ENCODE measurements around the gene PCBP3. TPM values are rescaled to one million over a fixed set of nuclear protein-coding genes. Genes with fewer than 3 reads are reported as not detected.
"Not testable (repeated sequence)": the region's sequence is repeated elsewhere in the genome, so short reads cannot be mapped to it uniquely, and the experiment has no call there.

PCBP3 gene
- total RNA-seq, 1 donor from 2014 or later = 5.0 TPM

- TF ChIP-seq, protein P1, sequence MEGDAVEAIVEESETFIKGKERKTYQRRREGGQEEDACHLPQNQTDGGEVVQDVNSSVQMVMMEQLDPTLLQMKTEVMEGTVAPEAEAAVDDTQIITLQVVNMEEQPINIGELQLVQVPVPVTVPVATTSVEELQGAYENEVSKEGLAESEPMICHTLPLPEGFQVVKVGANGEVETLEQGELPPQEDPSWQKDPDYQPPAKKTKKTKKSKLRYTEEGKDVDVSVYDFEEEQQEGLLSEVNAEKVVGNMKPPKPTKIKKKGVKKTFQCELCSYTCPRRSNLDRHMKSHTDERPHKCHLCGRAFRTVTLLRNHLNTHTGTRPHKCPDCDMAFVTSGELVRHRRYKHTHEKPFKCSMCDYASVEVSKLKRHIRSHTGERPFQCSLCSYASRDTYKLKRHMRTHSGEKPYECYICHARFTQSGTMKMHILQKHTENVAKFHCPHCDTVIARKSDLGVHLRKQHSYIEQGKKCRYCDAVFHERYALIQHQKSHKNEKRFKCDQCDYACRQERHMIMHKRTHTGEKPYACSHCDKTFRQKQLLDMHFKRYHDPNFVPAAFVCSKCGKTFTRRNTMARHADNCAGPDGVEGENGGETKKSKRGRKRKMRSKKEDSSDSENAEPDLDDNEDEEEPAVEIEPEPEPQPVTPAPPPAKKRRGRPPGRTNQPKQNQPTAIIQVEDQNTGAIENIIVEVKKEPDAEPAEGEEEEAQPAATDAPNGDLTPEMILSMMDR (IDR thresholded peaks at IDR 0.05; ENCODE audit: unreplicated experiment) = no peak
- Mint-ChIP-seq H3K9me3 (no peaks in the 10 kb centered on the region), H3K27ac (no peak overlapping the region), H3K27me3 (ENCODE audit: low read depth) (peaks cover 2% of the 10 kb centered on the region), H3K36me3 (no peaks in the 10 kb centered on the region), H3K4me3 (no peak overlapping the region), H3K4me1 (peaks cover 16% of the 10 kb centered on the region)
- no peak for DNase-seq (ENCODE audit: low spot score in 2 of 2, unreplicated experiment in 2 of 2)
These were observed 205.3 kb downstream of the PCBP3 start for GRCh38 chr21:45848805-45849204.

GRCh38 chr21:45849651-45850050 is 206.1 kb downstream of the PCBP3 start:
- TF ChIP-seq, protein P1 (IDR thresholded peaks at IDR 0.05; ENCODE audit: unreplicated experiment) = no peak
- no peak overlapping the region for H3K27ac Mint-ChIP-seq
- H3K4me3 Mint-ChIP-seq = no peak overlapping the region
- H3K9me3 Mint-ChIP-seq = no peaks in the 10 kb centered on the region
- no peak for DNase-seq (ENCODE audit: low spot score in 2 of 2, unreplicated experiment in 2 of 2)
- H3K27me3 Mint-ChIP-seq (ENCODE audit: low read depth) = peaks cover 2% of the 10 kb centered on the region
- H3K36me3 Mint-ChIP-seq = no peaks in the 10 kb centered on the region
- H3K4me1 Mint-ChIP-seq = peaks cover 20% of the 10 kb centered on the region

DNA sequence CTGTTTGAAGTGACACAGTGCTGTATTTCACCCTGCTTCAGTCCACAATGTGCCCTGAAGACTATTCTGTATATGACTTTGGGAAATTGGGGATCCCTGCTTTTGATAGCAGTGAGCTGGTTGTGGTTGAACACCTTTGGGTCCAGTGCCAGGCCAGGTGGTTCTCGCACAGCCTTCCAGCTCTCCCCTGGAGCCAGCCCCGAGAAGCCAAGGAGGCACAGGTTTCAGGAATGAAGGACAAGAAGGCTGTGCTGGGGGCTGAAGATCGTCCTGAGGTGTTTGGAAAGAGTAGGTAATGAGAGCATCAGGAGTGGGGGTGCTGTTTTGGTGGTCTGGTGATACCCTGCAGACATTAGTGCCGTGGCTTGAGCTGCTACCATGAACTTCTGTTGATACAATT is 206.7 kb downstream of the PCBP3 start:
- peaks cover 2% of the 10 kb centered on the region for H3K27me3 Mint-ChIP-seq (ENCODE audit: low read depth)
- TF ChIP-seq, protein P1 (IDR thresholded peaks at IDR 0.05; ENCODE audit: unreplicated experiment) = no peak
- no peaks in the 10 kb centered on the region for H3K9me3 Mint-ChIP-seq
- H3K4me1 Mint-ChIP-seq = peaks cover 26% of the 10 kb centered on the region
- H3K4me3 Mint-ChIP-seq = no peak overlapping the region
- no peaks in the 10 kb centered on the region for H3K36me3 Mint-ChIP-seq
- H3K27ac Mint-ChIP-seq = no peak overlapping the region
- DNase-seq (ENCODE audit: low spot score in 2 of 2, unreplicated experiment in 2 of 2) = no peak

GRCh38 chr21:45852386-45852785 is 208.9 kb downstream of the PCBP3 start:
- DNase-seq (ENCODE audit: low spot score in 2 of 2, unreplicated experiment in 2 of 2); H3K36me3 Mint-ChIP-seq; H3K4me3 Mint-ChIP-seq; H3K9me3 Mint-ChIP-seq; H3K27me3 Mint-ChIP-seq (ENCODE audit: low read depth); H3K27ac Mint-ChIP-seq: not testable (repeated sequence)
- peaks cover 26% of the 10 kb centered on the region for H3K4me1 Mint-ChIP-seq

DNA sequence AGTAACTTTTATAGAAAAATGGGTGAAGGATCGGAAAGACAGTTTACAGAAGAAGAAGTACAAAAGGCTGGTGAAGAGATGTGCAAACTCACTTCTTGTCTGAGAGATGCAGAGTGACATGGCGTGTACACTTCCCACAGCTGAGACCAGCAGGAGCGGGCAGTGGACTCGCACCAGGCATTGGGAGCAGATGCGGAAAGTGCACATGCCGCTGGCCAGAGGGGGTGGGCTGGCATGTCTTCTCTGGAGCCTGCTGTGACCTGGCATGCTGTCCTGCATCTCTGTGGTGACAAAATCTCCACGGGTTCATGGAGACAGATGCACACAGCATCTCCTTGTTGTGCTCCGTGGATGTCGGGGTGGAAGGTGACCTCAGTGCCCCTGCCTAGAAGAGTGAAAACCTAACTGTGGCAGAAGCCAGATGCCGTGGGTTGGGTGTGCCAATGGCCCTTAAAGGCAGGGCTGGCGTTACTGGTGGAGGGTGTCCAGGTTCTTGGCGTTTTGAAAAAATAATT is 209.4 kb downstream of the PCBP3 start:
- Mint-ChIP-seq H3K36me3 (no peaks in the 10 kb centered on the region), H3K4me3 (no peak overlapping the region), H3K9me3 (no peaks in the 10 kb centered on the region), H3K27ac (no peak overlapping the region), H3K27me3 (ENCODE audit: low read depth) (peaks cover 2% of the 10 kb centered on the region), H3K4me1 (peaks cover 25% of the 10 kb centered on the region)
- TF ChIP-seq, protein P1 (IDR thresholded peaks at IDR 0.05; ENCODE audit: unreplicated experiment) = no peak
- DNase-seq (ENCODE audit: low spot score in 2 of 2, unreplicated experiment in 2 of 2) = no peak

- DNase-seq (ENCODE audit: low spot score in 2 of 2, unreplicated experiment in 2 of 2) = no peak
These were observed 210.3 kb downstream of the PCBP3 start for GRCh38 chr21:45853703-45854342.

More at GRCh38 chr21:45853703-45854342, 210.3 kb downstream of the PCBP3 start:
- Mint-ChIP-seq H3K27ac (no peak overlapping the region), H3K9me3 (no peaks in the 10 kb centered on the region), H3K27me3 (ENCODE audit: low read depth) (no peaks in the 10 kb centered on the region), H3K36me3 (no peaks in the 10 kb centered on the region), H3K4me3 (no peak overlapping the region), H3K4me1 (peaks cover 25% of the 10 kb centered on the region)
- TF ChIP-seq, protein P1 (IDR thresholded peaks at IDR 0.05; ENCODE audit: unreplicated experiment) = no peak

Measured in mesothelial cell of epicardium (in vitro differentiated cells).